EL (cell line): ENCODE results near the gene HOPX.
"Not testable (repeated sequence)": the region's sequence is repeated elsewhere in the genome, so short reads cannot be mapped to it uniquely, and the experiment has no call there.

ENCODE experiments used
- DNase-seq: peaks from one replicate; pipeline ENCODE4 v3.0.0-alpha.2; 2016

The HOPX gene

GRCh38 chr4:56653461-56654237, 27.4 kb downstream of the HOPX start:
- no peak for DNase-seq

- no peak for DNase-seq
Measured at GRCh38 chr4:56652196-56652595, 28.9 kb downstream of the HOPX start.

GRCh38 chr4:56651056-56651350, 30.1 kb downstream of the HOPX start:
- no peak for DNase-seq

GRCh38 chr4:56650262-56651055, 30.6 kb downstream of the HOPX start:
- DNase-seq: no peak

GRCh38 chr4:56649445-56650261, 31.4 kb downstream of the HOPX start:
- no peak for DNase-seq

GRCh38 chr4:56648824-56649151, 32.3 kb downstream of the HOPX start:
- DNase-seq: no peak

- no peak for DNase-seq
Measured at GRCh38 chr4:56648021-56648823, 32.9 kb downstream of the HOPX start.

- DNase-seq: no peak
Measured at GRCh38 chr4:56646341-56646740, 34.8 kb downstream of the HOPX start.

GRCh38 chr4:56643596-56643995, 37.5 kb downstream of the HOPX start:
- no peak for DNase-seq

- DNase-seq: peak; percentile 94
Measured at GRCh38 chr4:56641494-56642051, 39.5 kb downstream of the HOPX start.

- no peak for DNase-seq
Measured at GRCh38 chr4:56640621-56641493, 40.2 kb downstream of the HOPX start.

GRCh38 chr4:56637791-56638190, 43.3 kb downstream of the HOPX start:
- no peak for DNase-seq

- DNase-seq: no peak
Measured at GRCh38 chr4:56637154-56637553, 43.9 kb downstream of the HOPX start.

- DNase-seq: not testable (repeated sequence)
Measured at GRCh38 chr4:56634954-56635353, 46.1 kb downstream of the HOPX start.

GRCh38 chr4:56633486-56633885, 47.6 kb downstream of the HOPX start:
- DNase-seq: no peak

GRCh38 chr4:56630876-56631666, 50.0 kb downstream of the HOPX start:
- DNase-seq: peak; percentile 42

- DNase-seq: no peak
Measured at GRCh38 chr4:56628592-56628991, 52.5 kb downstream of the HOPX start.

- no peak for DNase-seq
Measured at GRCh38 chr4:56627985-56628384, 53.1 kb downstream of the HOPX start.

- no peak for DNase-seq
Measured at GRCh38 chr4:56627375-56627774, 53.7 kb downstream of the HOPX start.

- DNase-seq: no peak
Measured at GRCh38 chr4:56626963-56627362, 54.1 kb downstream of the HOPX start.

GRCh38 chr4:56626420-56626819, 54.7 kb downstream of the HOPX start:
- no peak for DNase-seq
